GM12873 (cell line): ENCODE measurements around the gene SLC2A9.

Source experiments
- CTCF ChIP-seq: IDR thresholded peaks from 2 replicates; pipeline ENCODE4 v1.5.1; 2012; ENCODE audit warnings: low read depth, mild to moderate bottlenecking, moderate library complexity, low read length, control low read depth; ENCODE audit not compliant: insufficient read depth; ENCODE audit errors: missing control alignments

SLC2A9 gene

GRCh38 chr4:9929111-9929510 lies 92.2 kb downstream of the SLC2A9 start:
- no peak for TF ChIP-seq CTCF

- peak; percentile 6 for TF ChIP-seq CTCF
Observed at GRCh38 chr4:9927341-9928007, 93.8 kb downstream of the SLC2A9 start.

- no peak for TF ChIP-seq CTCF
Observed at GRCh38 chr4:9926586-9926985, 94.7 kb downstream of the SLC2A9 start.

DNA sequence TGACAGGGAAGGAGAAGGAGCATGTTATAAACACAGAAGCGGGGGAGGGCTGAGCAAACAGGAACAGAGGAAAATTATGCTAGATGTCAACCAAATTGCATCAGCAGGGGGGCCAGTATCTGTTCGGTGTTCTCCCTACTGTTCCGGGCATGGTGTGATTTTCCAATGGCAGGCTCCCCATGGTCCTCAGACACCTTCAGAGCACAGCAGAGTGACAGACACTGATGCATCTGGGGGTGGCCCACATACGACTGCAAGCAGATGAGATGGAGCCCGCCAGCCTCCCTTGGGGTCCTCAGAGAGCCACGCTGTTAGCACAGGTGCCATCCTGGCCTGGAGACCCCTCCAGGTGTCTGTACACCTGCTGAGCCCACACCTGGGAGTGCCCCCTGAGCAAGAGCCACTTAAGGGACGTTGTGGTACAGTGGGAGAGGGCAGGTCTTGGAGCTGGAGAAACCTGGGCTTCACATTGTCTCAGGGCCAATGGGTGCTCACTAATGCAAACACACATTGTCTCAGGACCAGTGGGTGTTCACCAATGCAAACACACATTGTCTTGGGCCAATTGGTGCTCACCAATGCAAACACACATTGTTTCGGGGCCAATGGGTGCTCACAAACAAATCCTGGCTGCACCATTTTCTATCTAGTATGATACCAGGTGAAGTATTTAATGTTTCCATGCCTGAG lies 95.4 kb downstream of the SLC2A9 start:
- no peak for TF ChIP-seq CTCF

DNA sequence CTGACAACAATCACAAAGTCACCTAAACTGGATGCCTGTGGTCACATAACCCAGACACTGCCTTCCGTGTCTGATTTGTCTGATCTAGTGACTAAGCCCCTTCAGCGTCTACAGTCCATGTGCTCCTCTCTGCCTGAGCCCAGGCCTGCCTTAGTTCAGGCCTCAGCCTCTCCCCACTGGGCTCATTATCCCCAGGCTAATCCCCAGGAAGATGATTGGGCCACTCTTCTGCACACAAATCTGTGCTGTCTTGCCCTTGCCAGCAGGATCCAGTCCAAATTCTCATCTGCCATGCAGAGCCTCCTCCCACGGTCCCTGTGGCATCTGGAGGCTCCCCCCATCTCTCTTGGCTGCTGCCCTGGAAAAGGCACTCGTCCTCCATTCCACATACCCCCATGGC lies 96.5 kb downstream of the SLC2A9 start:
- no peak for TF ChIP-seq CTCF

GRCh38 chr4:9923195-9923812 lies 98.0 kb downstream of the SLC2A9 start:
- TF ChIP-seq CTCF, result no peak

DNA sequence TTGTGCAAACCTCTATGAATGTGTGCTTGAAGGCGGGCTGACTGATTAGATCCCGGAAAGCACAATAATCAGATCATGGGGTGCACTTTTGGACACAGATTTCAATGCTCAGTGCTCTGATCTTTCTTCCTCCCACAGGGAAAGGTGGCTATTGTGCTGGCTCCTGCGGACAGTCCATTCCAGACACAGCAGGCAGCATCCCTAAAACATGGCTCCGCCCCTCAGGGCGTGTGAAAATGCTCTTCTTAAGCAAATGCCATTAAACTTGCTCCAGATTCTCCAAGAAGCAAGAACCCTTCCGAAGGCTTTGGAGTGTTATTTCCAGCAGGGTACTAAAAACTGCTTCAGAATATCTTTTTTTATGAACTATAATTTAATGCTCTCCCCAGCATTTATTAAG lies 100.0 kb downstream of the SLC2A9 start:
- TF ChIP-seq CTCF, result no peak
